Hepatocyte (in vitro differentiated cells): ENCODE measurements around the gene SPECC1. TPM values are rescaled to one million over a fixed set of nuclear protein-coding genes. Genes with fewer than 3 reads are reported as not detected.

Experiments used
- DNase-seq: peaks from one replicate; pipeline ENCODE4 v3.0.0-alpha.2; 2016; ENCODE audit warnings: low spot score
- H2AFZ ChIP-seq: fragments of 200-600 bp; sonication (generic); 2 replicates; pipeline ENCODE4 v1.6.0; 2016; ENCODE audit warnings: antibody characterized with exemption, mild to moderate bottlenecking
- H3K27ac ChIP-seq: fragments of 200-600 bp; sonication (generic); 2 replicates; pipeline ENCODE4 v1.5.1; 2016; ENCODE audit warnings: mild to moderate bottlenecking
- H3K27me3 ChIP-seq: fragments of 200-600 bp; sonication (generic); 2 replicates; pipeline ENCODE4 v1.6.1; 2016
- H3K36me3 ChIP-seq: fragments of 200-600 bp; sonication (generic); replicated peaks from 2 replicates; pipeline ENCODE4 v1.5.1; 2016; ENCODE audit warnings: low read depth; ENCODE audit not compliant: insufficient read depth
- H3K4me1 ChIP-seq: fragments of 200-600 bp; sonication (generic); 2 replicates; pipeline ENCODE4 v1.5.1; 2016; ENCODE audit warnings: mild to moderate bottlenecking, moderate library complexity; ENCODE audit not compliant: insufficient read depth
- H3K4me2 ChIP-seq: fragments of 200-600 bp; sonication (generic); 2 replicates; pipeline ENCODE4 v1.6.0; 2016
- H3K4me3 ChIP-seq: fragments of 200-600 bp; sonication (generic); 2 replicates; pipeline ENCODE4 v1.5.1; 2016; ENCODE audit warnings: mild to moderate bottlenecking
- H3K79me2 ChIP-seq: fragments of 200-600 bp; sonication (generic); 2 replicates; pipeline ENCODE4 v1.6.0; 2017; ENCODE audit warnings: mild to moderate bottlenecking
- H3K9me2 ChIP-seq: fragments of 200-600 bp; sonication (generic); replicated peaks from 2 replicates; pipeline ENCODE4 v1.6.0; 2017; ENCODE audit warnings: mild to moderate bottlenecking; ENCODE audit not compliant: insufficient read depth
- H3K9me3 ChIP-seq: fragments of 200-600 bp; sonication (generic); 2 replicates; pipeline ENCODE4 v1.5.1; 2016; ENCODE audit warnings: low read depth, mild to moderate bottlenecking
- H4K20me1 ChIP-seq: fragments of 200-600 bp; sonication (generic); 2 replicates; pipeline ENCODE4 v1.6.0; 2016; ENCODE audit warnings: mild to moderate bottlenecking; ENCODE audit not compliant: insufficient read depth, poor library complexity, severe bottlenecking
- EZH2 ChIP-seq: fragments of 200-600 bp; sonication (generic); IDR thresholded peaks from 2 replicates; pipeline ENCODE4 v1.6.1; 2016; ENCODE audit warnings: antibody characterized with exemption, mild to moderate bottlenecking, borderline replicate concordance
- EZH2phosphoT487 ChIP-seq: fragments of 200-600 bp; sonication (generic); IDR thresholded peaks from one replicate; pipeline ENCODE4 v1.6.1; 2018; ENCODE audit warnings: antibody characterized with exemption, mild to moderate bottlenecking, low read depth, moderate library complexity; ENCODE audit not compliant: unreplicated experiment, severe bottlenecking
- WGBS: methylation state at CpG from one replicate; pipeline ENCODE4 v1.1.6; 2016; ENCODE audit warnings: low lambda C conversion rate; ENCODE audit errors: missing lambda C conversion rate; 5-methylcytosine and 5-hydroxymethylcytosine counted together
- polyA plus RNA-seq: library from polyadenylated mRNA; unstranded; fragments of >200 nt; fragmentation: Nextera tagmentation; extraction: Ambion mirVana; gene quantifications from 2 replicates; pipeline ENCODE4 v1.2.1, GENCODE V29; 2016
- total RNA-seq: library from RNA; depleted of rRNA; stranded (reverse); fragments of >200 nt; gene quantifications from 2 replicates; pipeline ENCODE4 v1.2.3, GENCODE V29; 2014
- TF ChIP-seq, protein P1 (sequence below): fragments of 200-600 bp; sonication (generic); IDR thresholded peaks from 2 replicates; pipeline ENCODE4 v1.5.1; 2016; ENCODE audit warnings: antibody characterized with exemption, mild to moderate bottlenecking; ENCODE audit not compliant: poor library complexity

The SPECC1 gene
- total and polyA plus RNA-seq, 2 experiments from 2014 or later, result 20.4 to 57.5 TPM

DNA sequence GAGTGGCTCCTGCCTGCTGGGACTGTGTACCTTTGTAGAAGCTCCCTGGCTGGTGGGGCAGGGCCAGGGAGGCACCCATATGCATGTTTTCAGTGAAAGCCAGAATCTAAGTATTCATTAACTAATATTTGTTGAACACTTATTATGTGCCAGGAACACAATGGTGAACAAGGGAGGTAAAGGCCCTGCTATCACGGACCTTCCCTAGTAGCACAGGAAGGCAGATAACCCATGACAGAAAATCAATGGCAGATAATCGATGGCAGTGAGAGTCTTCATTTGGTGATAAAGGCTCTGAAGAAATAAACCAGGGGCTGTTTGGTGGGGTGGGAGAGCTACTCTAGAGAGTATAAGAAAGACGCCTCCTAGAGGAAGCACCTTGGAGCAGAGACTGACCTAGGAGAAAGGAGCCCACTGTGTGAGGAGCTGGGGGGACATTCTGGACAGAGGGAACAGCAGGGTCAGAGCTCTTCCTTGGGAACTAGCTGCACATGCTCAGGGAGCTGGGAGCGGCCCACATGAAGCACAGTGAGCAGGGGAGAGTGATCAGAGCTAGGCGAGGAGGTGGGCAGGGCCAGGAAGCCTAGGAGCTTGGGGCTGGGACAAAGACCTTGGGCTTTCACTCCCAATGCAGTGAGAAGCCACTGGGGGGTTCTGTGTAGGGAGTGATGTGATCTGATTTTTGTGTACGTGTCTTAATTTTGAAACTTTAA lies 78.5 kb downstream of the SPECC1 start:
- no peak overlapping the region for H2AFZ ChIP-seq
- no peaks in the 10 kb centered on the region for H3K79me2 ChIP-seq
- H3K27ac ChIP-seq, result no peak overlapping the region
- no peaks in the 10 kb centered on the region for H4K20me1 ChIP-seq
- H3K27me3 ChIP-seq, result no peaks in the 10 kb centered on the region
- no peak for TF ChIP-seq EZH2
- H3K4me1 ChIP-seq, result no peaks in the 10 kb centered on the region
- no peak for DNase-seq
- no peak overlapping the region for H3K4me2 ChIP-seq
- no peaks in the 10 kb centered on the region for H3K9me2 ChIP-seq
- WGBS, result 62% methylated on average over 6 of the region's 6 CpGs
- H3K36me3 ChIP-seq, result no peaks in the 10 kb centered on the region
- no peaks in the 10 kb centered on the region for H3K9me3 ChIP-seq
- no peak overlapping the region for H3K4me3 ChIP-seq

DNA sequence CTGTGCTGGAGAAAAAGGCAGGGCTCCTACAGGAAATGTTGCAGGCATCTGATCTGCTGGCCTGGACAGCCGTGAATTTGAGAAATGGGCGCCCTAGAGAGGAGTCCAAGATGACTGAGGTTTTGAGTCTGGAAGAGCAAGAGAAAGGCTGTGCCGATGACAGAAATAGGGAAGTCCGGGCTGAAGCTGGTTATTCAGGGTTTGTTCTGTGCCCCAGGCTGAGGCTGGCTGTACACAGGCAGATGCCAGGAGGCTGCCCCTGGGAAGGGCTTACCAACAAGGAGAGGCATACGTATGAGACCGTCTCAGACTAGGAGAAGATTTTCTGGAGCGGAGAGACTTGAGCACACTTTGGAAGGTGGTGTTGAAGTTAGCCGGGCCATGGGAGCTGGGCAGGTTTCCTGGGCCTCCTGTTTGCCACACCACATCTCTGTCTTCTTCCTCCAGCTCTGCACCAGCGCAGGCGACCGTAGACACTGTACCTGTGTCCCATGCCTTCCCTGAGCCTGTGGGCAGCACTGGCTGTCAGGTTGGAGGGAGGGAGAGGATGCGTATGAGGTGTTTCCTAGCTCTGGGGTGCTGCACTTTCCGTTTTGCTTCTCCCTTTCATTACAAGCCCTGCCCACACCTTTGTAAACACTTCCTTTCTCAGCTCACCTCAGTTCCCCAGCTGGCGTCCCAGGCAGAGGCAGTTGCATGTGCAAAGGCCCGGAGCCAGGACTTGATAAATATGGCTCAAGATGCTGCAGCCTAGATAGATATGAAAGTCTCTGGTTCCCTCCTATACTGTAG lies 80.8 kb downstream of the SPECC1 start:
- Histone ChIP-seq H3K36me3 (no peaks in the 10 kb centered on the region), H3K4me3 (no peak overlapping the region), H3K9me3 (no peaks in the 10 kb centered on the region), H3K9me2 (no peaks in the 10 kb centered on the region), H2AFZ (no peak overlapping the region), H3K4me2 (no peak overlapping the region), H3K79me2 (no peaks in the 10 kb centered on the region), H3K27me3 (peaks cover 3% of the 10 kb centered on the region), H3K27ac (no peak overlapping the region), H3K4me1 (peaks cover 4% of the 10 kb centered on the region), H4K20me1 (no peaks in the 10 kb centered on the region)
- WGBS, result 87% methylated on average over 15 of the region's 15 CpGs
- TF ChIP-seq EZH2phosphoT487 (no peak), EZH2 (no peak)
- TF ChIP-seq, protein P1, sequence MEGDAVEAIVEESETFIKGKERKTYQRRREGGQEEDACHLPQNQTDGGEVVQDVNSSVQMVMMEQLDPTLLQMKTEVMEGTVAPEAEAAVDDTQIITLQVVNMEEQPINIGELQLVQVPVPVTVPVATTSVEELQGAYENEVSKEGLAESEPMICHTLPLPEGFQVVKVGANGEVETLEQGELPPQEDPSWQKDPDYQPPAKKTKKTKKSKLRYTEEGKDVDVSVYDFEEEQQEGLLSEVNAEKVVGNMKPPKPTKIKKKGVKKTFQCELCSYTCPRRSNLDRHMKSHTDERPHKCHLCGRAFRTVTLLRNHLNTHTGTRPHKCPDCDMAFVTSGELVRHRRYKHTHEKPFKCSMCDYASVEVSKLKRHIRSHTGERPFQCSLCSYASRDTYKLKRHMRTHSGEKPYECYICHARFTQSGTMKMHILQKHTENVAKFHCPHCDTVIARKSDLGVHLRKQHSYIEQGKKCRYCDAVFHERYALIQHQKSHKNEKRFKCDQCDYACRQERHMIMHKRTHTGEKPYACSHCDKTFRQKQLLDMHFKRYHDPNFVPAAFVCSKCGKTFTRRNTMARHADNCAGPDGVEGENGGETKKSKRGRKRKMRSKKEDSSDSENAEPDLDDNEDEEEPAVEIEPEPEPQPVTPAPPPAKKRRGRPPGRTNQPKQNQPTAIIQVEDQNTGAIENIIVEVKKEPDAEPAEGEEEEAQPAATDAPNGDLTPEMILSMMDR, result no peak
- DNase-seq, result no peak

DNA sequence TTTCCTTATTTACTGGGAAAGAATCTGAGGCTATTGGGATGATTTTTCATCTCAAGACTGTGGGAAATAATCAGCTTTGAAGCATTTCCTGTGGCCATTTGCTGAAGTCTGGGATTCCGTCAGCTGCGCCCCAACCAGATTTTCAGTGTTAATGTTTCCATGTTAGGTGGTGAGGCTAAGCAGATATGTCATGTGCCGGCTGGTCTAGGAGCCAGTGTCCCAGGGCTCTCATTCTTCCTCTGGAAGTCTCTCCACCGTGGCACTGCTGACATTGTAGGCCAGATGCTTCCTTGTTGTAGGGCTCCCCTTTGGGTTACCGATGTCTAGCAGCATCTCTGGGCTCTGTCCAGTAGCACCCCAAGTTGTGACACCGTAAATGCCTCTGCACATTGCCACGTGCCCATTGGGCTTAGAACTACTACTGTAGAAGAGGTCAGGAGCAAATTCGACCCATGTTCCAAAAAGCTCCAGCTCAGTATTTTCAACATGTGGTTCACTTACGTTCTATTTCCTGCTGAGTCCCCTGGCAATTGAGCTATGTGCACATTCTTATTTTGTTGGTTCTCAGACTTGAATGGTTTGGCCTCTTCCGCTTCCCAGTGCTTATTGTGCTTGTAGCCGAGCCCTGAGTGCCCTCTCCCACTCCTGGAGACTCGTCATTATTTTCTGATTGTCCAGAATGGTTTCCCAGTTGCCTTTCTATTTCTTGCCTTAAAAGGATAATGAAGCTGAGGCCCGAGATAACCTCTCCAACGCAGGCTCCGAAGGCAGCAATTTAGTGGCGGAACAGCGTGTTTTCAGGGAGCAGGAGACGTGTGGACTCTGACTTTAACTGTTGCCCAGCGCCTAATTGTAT lies 82.2 kb downstream of the SPECC1 start:
- Histone ChIP-seq H3K27ac (no peak overlapping the region), H2AFZ (no peak overlapping the region), H3K4me2 (no peak overlapping the region), H3K36me3 (no peaks in the 10 kb centered on the region), H3K9me3 (no peaks in the 10 kb centered on the region), H3K9me2 (no peaks in the 10 kb centered on the region), H3K4me1 (peaks cover 5% of the 10 kb centered on the region), H3K27me3 (peaks cover 4% of the 10 kb centered on the region), H4K20me1 (no peaks in the 10 kb centered on the region), H3K79me2 (no peaks in the 10 kb centered on the region), H3K4me3 (no peak overlapping the region)
- TF ChIP-seq EZH2phosphoT487 (no peak), EZH2 (no peak)
- TF ChIP-seq, protein P1, result no peak
- DNase-seq, result no peak
- 73% methylated on average over 19 of the region's 19 CpGs for WGBS
